GM21390 (cell line): ENCODE results near the gene OTULIN.

Experiments used
- ATAC-seq: cut with Tn5 transposase; IDR thresholded peaks from one replicate; pipeline ENCODE4 v1.9.1; 2021; ENCODE audit not compliant: unreplicated experiment

OTULIN gene

GRCh38 chr5:14716755-14717752 is 52.5 kb downstream of the OTULIN start:
- no peak for ATAC-seq

GRCh38 chr5:14718778-14719177 is 54.3 kb downstream of the OTULIN start:
- ATAC-seq: no peak

DNA sequence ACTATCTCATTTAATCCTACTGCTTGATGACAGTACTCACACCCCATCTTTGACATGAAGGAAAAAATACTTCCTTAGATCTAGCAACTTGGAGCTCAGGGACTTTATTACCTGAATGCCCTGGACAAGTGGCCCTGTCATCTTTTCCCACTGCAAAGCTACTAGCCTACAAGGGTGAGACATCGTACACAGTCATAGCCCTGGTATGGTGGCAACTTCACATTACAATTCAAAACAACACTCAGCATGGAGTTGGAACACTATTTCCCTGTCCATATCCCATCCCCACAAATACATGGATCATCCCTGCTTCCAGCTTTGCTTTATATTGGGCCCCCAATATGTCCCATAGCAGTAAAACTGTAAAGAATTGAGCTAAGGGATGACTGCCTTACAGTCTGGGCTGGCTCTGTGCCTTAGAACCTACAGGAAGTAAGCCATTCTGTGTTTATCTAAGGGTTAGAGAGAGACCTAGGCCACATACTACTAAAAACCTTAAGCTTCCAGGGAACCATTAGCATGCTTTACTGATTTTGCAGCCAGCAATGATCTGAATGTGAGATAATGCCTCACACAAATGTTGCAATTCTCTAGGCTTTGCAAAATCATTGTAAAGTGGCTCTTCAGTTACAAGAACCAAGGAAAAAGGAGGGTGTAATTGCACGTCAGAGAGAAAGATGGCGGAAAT is 55.9 kb downstream of the OTULIN start:
- ATAC-seq: no peak

DNA sequence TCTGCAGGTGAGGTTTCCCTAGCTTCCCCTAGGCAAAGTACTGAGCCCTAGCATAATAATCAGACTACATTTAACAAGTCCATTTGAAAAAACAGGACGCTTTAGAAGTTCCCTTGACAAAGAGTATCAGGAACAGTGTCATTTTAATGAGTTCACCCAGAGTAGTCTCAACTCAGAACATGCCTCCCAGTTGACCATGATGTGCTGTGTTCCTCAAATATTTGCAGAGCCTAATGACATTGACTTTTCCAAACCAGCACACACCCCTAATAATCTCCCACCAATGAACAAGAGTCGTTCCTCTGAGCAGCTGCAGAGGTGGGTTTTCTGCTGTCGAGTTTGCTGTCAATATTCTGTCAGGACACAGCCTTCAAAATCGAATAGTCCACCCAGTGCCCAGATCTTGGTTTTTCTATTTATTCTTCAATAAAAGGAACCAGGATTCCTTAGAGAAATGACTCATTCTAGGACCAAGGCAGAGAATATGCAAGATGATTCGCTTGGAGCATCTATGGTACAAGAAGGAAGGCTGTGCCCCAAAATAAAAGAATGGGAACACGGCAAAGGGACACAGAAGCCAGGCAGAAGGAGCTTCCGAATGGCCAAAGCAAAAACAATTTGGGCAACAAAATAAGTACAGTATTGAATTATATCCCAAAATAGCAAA is 57.6 kb downstream of the OTULIN start:
- ATAC-seq: no peak

- ATAC-seq: no peak
Observed at GRCh38 chr5:14722923-14723322, 58.4 kb downstream of the OTULIN start.

DNA sequence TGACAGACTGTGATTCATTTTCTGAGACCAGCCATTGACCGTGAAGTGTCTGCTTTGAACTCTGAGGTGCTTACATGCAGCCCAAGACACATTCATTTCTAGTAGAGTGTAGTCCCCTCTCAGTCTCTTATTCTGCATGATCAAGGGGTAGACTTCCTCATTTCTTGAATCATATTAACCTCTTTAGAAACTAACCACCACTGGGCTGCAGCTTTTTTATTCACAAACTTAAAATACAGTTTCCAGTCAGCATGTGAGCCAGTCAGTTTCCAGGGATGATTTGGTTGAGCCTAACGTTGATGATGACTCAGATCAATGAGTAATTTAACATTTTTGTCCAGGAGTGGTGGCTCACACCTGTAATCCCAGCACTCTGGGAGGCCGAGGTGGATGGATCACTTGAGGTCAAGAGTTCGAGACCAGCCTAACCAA is 59.2 kb downstream of the OTULIN start:
- no peak for ATAC-seq

DNA sequence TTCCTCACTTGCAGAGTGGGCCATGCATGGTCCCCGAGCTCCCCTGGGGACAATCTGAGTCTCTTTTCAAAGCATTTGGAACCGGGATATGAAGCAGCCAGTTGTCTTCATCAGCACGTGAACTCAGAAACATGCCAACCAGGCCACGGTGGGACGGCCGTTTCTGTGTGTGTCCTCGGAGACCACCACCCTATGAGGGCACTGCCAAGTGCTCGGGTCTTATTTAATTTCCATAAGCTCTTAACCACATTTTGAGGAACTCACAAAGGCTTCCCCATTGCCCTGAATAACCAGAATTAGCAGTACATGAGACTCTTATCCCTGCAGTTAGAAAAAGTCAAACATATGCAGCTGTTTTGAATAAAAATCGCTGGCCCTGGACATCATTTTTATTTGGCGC is 60.1 kb downstream of the OTULIN start:
- no peak for ATAC-seq

DNA sequence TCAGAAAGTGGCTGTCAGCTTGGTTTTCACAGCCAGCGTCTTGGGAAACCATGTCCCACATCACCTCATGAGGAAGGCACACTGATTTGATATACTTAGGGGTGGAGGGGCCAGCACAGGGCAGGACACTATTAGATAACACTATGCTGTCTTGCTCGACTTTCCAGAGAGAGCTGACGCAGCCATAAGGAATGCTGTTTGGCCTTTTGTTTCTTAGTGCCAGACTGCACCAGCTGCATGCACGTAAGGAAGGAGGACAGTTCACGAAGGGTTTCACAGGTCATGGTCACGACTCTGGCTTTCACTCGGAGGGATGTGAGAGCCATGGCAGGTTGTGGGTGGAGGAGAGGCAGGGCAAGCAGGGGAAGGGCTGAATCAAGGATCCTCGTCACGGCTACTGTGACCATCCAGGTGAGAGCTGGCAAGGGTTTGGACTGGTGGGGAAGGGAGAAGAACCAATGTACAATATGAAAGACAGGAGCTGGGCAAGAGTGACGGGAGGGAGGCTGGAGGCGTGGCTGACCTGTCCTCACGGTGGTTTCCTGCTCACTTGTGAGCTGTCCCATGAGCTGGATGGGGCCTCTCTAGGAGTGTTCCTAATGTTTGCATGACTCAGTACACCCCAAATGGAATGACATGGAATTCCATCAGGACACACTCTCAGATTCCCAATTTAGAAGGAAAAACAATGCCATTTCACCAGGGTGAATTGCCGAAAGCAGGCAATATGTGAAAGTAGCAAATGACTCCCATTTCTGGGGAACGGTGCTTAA is 61.7 kb downstream of the OTULIN start:
- ATAC-seq: no peak

- peak; percentile 73 for ATAC-seq
Observed at GRCh38 chr5:14727428-14727865, 62.9 kb downstream of the OTULIN start.

DNA sequence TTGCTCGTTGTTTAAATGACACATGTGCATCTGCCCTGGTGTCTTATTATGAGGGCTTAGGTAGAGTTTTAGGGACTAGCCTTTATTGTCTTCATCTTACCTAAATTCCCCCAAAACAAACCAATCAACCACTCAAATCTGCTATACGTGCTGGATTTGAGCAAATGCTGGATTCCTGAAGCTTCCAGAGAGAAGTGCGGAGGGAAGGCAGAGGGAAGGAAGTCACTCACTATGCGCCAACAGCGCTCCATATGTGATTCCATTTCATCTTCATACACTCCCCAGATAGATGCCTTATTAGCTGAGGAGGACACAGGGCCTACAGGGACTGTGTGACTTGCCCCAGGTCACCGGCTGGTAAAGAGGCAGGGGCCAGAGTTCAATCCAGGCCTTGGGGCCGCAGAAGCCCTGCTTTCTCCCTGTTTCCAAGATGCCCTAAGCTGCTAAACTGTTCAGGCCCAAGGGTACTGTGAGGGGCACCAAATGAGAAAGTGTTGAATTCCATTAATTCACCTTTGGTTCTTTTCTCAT is 63.5 kb downstream of the OTULIN start:
- no peak for ATAC-seq

- no peak for ATAC-seq
Observed at GRCh38 chr5:14728459-14728938, 64.0 kb downstream of the OTULIN start.

- no peak for ATAC-seq
Observed at GRCh38 chr5:14729448-14730385, 65.2 kb downstream of the OTULIN start.

DNA sequence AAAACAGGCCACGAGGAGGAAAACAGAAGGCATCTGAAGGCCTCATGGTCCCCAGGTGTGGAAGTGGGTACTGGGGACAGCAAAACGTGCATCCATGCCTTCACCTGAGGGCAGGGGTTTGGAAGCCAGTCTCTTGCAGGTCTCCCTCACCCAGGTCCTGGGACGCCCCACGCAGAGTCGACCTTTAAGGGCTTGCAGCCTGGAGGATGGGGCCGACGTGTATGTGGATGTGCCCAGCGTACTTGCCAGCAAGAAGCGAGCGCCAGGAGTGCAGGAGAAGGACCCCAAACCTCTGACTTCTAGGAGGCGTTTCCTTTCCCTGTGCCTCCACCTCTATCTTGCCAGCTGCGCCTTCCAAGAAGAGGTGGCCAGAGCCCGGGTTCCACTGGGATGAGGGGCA is 65.9 kb downstream of the OTULIN start:
- ATAC-seq: no peak

- ATAC-seq: no peak
Observed at GRCh38 chr5:14730881-14731280, 66.4 kb downstream of the OTULIN start.

- no peak for ATAC-seq
Observed at GRCh38 chr5:14732991-14733390, 68.5 kb downstream of the OTULIN start.

GRCh38 chr5:14733661-14734060 is 69.1 kb downstream of the OTULIN start:
- ATAC-seq: no peak

DNA sequence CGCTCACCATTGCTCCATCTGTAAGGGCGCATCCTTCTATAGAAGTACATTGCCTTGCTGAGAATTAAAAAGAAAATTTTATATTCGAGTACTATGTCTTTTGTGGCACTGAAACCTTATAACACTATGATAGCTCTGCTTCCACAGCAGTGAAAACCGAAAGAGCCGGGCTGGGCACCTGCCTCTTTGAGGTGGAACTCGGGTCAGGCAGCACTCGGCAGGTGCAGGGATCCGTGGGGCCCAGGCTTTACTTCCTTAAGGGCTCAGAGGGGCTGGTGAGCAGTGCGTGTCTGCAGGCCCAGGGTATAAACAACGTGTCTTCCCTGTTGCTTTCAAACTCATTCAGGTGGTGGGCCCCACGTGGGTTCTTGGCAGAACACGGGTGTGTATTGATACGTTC is 69.9 kb downstream of the OTULIN start:
- no peak for ATAC-seq

DNA sequence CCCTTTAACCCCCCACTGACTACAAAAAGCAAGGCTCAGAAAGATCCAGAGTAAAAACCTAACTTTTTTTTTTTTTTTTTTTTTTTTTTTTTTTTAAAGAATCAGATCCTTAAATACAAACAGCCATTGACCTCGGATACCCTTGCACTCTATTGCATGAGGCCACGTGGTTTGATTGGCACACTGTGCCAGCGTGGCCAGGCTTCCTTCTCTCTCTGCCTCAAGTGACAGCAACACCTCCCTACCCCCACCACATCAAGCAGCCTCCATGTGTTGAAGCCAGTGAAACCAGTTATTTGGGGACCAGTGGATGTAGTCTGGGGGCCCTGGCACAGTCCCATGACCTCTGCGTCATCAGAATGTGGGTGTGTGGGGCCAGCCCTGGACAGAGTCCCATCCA is 71.4 kb downstream of the OTULIN start:
- no peak for ATAC-seq

DNA sequence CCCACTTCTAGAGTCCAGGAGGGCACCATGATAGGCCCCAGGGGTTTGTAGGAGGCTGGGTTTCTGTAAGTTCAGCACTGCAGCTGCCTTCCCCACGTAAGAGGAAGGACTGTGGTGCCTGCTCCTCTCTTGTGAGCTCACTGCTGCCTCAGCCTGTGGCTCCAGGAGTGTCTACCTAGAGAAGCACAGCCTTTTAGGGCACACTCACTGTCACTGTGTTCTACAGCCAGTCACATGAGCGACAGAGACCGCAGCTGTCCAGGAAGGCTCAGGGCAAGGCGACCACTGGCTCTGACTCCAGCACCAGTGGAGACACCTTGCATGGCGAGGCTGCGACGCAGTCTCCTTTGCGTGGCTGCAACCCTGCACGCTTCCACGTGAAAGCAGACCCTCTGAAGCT is 72.8 kb downstream of the OTULIN start:
- no peak for ATAC-seq
